GM21423 (cell line): Measurements from ENCODE around the gene AMBP.

ENCODE experiments used
- ATAC-seq: cut with Tn5 transposase; IDR thresholded peaks from one replicate; pipeline ENCODE4 v1.9.1; 2021; ENCODE audit warnings: mild to moderate bottlenecking, moderate library complexity; ENCODE audit not compliant: unreplicated experiment

AMBP gene

GRCh38 chr9:114016101-114016500 is 62.0 kb downstream of the AMBP start:
- no peak for ATAC-seq

GRCh38 chr9:114015607-114016006 is 62.5 kb downstream of the AMBP start:
- ATAC-seq, result no peak

- ATAC-seq, result no peak
Observed at GRCh38 chr9:114014044-114014443, 64.1 kb downstream of the AMBP start.

DNA sequence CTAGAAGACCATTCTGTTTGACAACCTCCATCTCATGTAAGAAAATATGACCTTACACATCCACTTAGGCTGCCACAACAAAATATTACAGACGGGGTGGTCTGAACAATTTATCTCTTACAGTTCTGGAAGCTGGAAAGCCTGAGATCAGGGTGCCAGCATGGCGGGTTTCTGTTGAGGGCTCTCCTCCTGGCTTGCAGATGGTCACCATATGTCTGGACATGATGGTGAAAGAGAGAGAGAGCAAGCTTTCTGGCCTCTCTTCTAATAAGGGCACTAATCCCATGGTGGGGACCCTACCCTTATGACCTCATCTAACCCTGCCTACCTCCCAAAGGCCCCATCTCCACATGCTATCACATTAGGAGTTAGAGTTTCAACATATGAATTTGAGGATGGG is 66.0 kb downstream of the AMBP start:
- ATAC-seq, result no peak

- no peak for ATAC-seq
Observed at GRCh38 chr9:114011313-114011712, 66.8 kb downstream of the AMBP start.
